ENCODE measurements around the gene RPL31.

RPL31 gene

DNA sequence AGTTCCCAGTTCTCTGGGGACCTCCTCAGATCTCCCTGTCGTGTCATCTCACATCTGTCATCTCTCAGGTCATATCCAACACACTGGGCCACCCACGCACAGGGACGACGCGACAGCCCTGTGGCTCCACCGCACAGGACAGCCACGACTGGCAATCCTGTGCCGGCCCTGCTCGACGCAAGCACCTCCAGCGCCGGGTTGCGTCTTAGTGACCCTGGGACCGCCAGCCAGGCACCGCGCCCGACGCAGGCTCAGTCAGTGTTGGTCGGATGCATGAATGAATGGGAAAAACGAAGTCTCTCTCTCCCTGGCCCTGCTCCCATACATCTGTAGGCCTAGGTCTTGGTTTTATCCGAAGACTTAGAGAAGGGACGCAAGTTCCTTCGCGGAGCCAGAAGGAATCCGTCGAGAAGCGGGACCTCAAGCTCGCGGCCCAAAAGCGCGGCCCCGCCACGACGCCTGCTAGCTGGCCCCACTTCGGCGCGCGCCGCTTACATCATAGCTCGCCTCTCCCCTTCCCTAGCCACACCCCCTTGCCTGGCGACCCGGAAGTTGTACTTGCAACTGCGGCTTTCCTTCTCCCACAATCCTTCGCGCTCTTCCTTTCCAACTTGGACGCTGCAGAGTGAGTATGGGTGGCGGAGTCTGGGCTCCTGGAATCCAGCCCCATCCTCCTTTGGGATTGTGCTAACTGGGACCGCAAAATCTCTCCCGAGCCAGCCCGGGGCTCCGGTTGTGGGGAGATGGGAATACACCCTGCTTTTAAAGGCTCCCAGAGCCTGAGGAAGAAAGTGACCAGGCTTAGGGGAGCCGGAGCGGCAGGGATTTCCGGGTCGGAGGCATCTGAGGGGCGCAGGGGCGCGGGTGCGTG lies at the start of gene RPL31:
Gene RPL31 (plus strand): TSS at position 599 of the 871 bp plus-strand sequence. CDS start 413 bp downstream, outside the sequence.
- peak; percentile 94 for ATAC-seq
- 0 out of 2 replicates have a peak, but pooled peaks have one; percentile 39 for TF ChIP-seq ZNF565 (CRISPR knock-in tag; conservative IDR thresholded peaks at IDR 0.05; ENCODE audit: low read depth)
- TF ChIP-seq CSDC2 (CRISPR knock-in tag; IDR thresholded peaks at IDR 0.05) = peak; percentile 95
- no peak for TF ChIP-seq ZNF8 (CRISPR knock-in tag; IDR thresholded peaks at IDR 0.05)
- no peak for TF ChIP-seq PPARA (CRISPR knock-in tag; IDR thresholded peaks at IDR 0.05; ENCODE audit: borderline replicate concordance)
- TF ChIP-seq TCF4 (CRISPR knock-in tag; IDR thresholded peaks at IDR 0.05; ENCODE audit: borderline replicate concordance) = no peak
- TF ChIP-seq RARB (CRISPR knock-in tag; IDR thresholded peaks at IDR 0.05) = peak; percentile 42; the same call in 1 of the 2 replicates
- TF ChIP-seq ZC3H10 (CRISPR knock-in tag; IDR thresholded peaks at IDR 0.05) = no peak
- no peak for TF ChIP-seq OSR1 (CRISPR knock-in tag; IDR thresholded peaks at IDR 0.05)
- no peak for TF ChIP-seq ISL1 (CRISPR knock-in tag; IDR thresholded peaks at IDR 0.05)
- 0 out of 2 replicates have a peak, but pooled peaks have one; percentile 34 for TF ChIP-seq SNAI2 (CRISPR knock-in tag; IDR thresholded peaks at IDR 0.05)
- TF ChIP-seq GLIS3 (CRISPR knock-in tag; IDR thresholded peaks at IDR 0.05) = no peak
- TF ChIP-seq TSHZ2 (CRISPR knock-in tag; IDR thresholded peaks at IDR 0.05) = peak; percentile 72
- TF ChIP-seq ARNTL (CRISPR knock-in tag; IDR thresholded peaks at IDR 0.05; ENCODE audit: borderline replicate concordance, low read depth) = no peak
- TF ChIP-seq CSRNP3 (CRISPR knock-in tag; IDR thresholded peaks at IDR 0.05) = no peak; the same call in 1 of the 2 replicates
- TF ChIP-seq POU6F1 (CRISPR knock-in tag; IDR thresholded peaks at IDR 0.05; ENCODE audit: borderline replicate concordance, low read depth) = 0 out of 2 replicates have a peak, but pooled peaks have one; percentile 15
- TF ChIP-seq ESRRG (CRISPR knock-in tag; IDR thresholded peaks at IDR 0.05) = no peak
- no peak for TF ChIP-seq ZNF70 (CRISPR knock-in tag; IDR thresholded peaks at IDR 0.05)
- TF ChIP-seq ZFP3 (CRISPR knock-in tag; IDR thresholded peaks at IDR 0.05) = 0 out of 2 replicates have a peak, but pooled peaks have one; percentile 61
- TF ChIP-seq ZFP30 (CRISPR knock-in tag; IDR thresholded peaks at IDR 0.05) = no peak; the same call in 1 of the 2 replicates
- no peak for TF ChIP-seq TOX (CRISPR knock-in tag; IDR thresholded peaks at IDR 0.05; ENCODE audit: borderline replicate concordance)
- no peak for TF ChIP-seq BACH2 (CRISPR knock-in tag; IDR thresholded peaks at IDR 0.05; ENCODE audit: borderline replicate concordance)
- no peak for TF ChIP-seq PATZ1 (CRISPR knock-in tag; IDR thresholded peaks at IDR 0.05; ENCODE audit: borderline replicate concordance)
- TF ChIP-seq CREB5 (CRISPR knock-in tag; IDR thresholded peaks at IDR 0.05; ENCODE audit: low read depth) = no peak

DNA sequence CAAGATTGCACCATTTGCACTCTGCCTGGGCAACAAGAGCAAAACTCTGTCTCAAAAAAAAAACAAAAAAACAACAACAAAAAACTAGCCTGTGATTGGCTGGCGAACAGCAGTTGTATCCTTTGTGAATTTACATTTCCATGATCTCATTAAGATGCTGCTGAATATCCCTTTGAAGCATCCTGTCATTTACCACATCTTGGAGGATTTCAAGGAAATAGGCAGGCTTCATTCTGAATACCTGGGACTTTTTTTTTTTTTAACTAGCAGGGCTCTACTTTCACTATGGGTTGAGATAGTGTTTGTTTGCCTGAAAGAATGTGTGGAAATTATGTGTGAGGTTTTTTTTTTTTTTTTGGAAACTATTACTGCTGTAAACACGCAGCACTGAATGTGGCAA lies 49.6 kb upstream of the RPL31 start:
- no peak for TF ChIP-seq ZNF70 (CRISPR knock-in tag; IDR thresholded peaks at IDR 0.05)
- no peak for TF ChIP-seq ZNF8 (CRISPR knock-in tag; IDR thresholded peaks at IDR 0.05)
- TF ChIP-seq TSHZ2 (CRISPR knock-in tag; IDR thresholded peaks at IDR 0.05) = no peak
- TF ChIP-seq CSDC2 (CRISPR knock-in tag; IDR thresholded peaks at IDR 0.05) = no peak
- no peak for TF ChIP-seq ISL1 (CRISPR knock-in tag; IDR thresholded peaks at IDR 0.05)
- TF ChIP-seq TOX (CRISPR knock-in tag; IDR thresholded peaks at IDR 0.05; ENCODE audit: borderline replicate concordance) = no peak
- TF ChIP-seq TCF4 (CRISPR knock-in tag; IDR thresholded peaks at IDR 0.05; ENCODE audit: borderline replicate concordance) = no peak
- TF ChIP-seq ZFP30 (CRISPR knock-in tag; IDR thresholded peaks at IDR 0.05) = no peak
- TF ChIP-seq ESRRG (CRISPR knock-in tag; IDR thresholded peaks at IDR 0.05) = no peak
- no peak for TF ChIP-seq PPARA (CRISPR knock-in tag; IDR thresholded peaks at IDR 0.05; ENCODE audit: borderline replicate concordance)
- no peak for TF ChIP-seq BACH2 (CRISPR knock-in tag; IDR thresholded peaks at IDR 0.05; ENCODE audit: borderline replicate concordance)
- TF ChIP-seq SNAI2 (CRISPR knock-in tag; IDR thresholded peaks at IDR 0.05) = no peak
- TF ChIP-seq ZC3H10 (CRISPR knock-in tag; IDR thresholded peaks at IDR 0.05) = no peak
- TF ChIP-seq ARNTL (CRISPR knock-in tag; IDR thresholded peaks at IDR 0.05; ENCODE audit: borderline replicate concordance, low read depth) = no peak
- no peak for TF ChIP-seq CSRNP3 (CRISPR knock-in tag; IDR thresholded peaks at IDR 0.05)
- TF ChIP-seq RARB (CRISPR knock-in tag; IDR thresholded peaks at IDR 0.05) = no peak

More for the DNA sequence above, 49.6 kb upstream of the RPL31 start:
- ATAC-seq = no peak

All from SK-N-SH treated with all-trans-retinoic acid at 6 μM for 48 hours (cell line).